Endothelial cell (in vitro differentiated cells): ENCODE data around the gene GALNT18. TPM values are rescaled to one million over a fixed set of nuclear protein-coding genes. Genes with fewer than 3 reads are reported as not detected.

Experiments used
- DNase-seq: peaks from one replicate; pipeline ENCODE4 v3.0.0; 2021; ENCODE audit warnings: low spot score
- H3K27ac Mint-ChIP-seq: one replicate; pipeline ENCODE4 v1.8.0; 2021; ENCODE audit warnings: mixed read lengths, inconsistent platforms; ENCODE audit not compliant: unreplicated experiment
- H3K27me3 Mint-ChIP-seq: one replicate; pipeline ENCODE4 v1.8.0; 2021; ENCODE audit warnings: mild to moderate bottlenecking, moderate library complexity, mixed read lengths, inconsistent platforms; ENCODE audit not compliant: unreplicated experiment
- H3K36me3 Mint-ChIP-seq: one replicate; pipeline ENCODE4 v1.8.0; 2021; ENCODE audit warnings: mild to moderate bottlenecking, low read depth, mixed read lengths, inconsistent platforms; ENCODE audit not compliant: unreplicated experiment
- H3K4me1 Mint-ChIP-seq: one replicate; pipeline ENCODE4 v1.8.0; 2021; ENCODE audit warnings: mild to moderate bottlenecking, mixed read lengths, inconsistent platforms; ENCODE audit not compliant: unreplicated experiment
- H3K4me3 Mint-ChIP-seq: one replicate; pipeline ENCODE4 v1.8.0; 2021; ENCODE audit warnings: mild to moderate bottlenecking, mixed read lengths, inconsistent platforms; ENCODE audit not compliant: unreplicated experiment
- H3K9me3 Mint-ChIP-seq: one replicate; pipeline ENCODE4 v1.8.0; 2021; ENCODE audit warnings: mixed read lengths, inconsistent platforms; ENCODE audit not compliant: unreplicated experiment
- total RNA-seq: library from RNA; stranded (reverse); fragmentation: NEBNext Ultra II Directional; extraction: Animal tissue kit (Norgen Biotek cat#: 25700); gene quantifications from one replicate; pipeline ENCODE4 v1.2.1, GENCODE V29; 2021; ENCODE audit not compliant: unreplicated experiment
- TF ChIP-seq, protein P1 (sequence below): fragments of 200-600 bp; sonication (generic); IDR thresholded peaks from one replicate; pipeline ENCODE4 v1.5.0; 2021; ENCODE audit warnings: antibody characterized with exemption; ENCODE audit not compliant: unreplicated experiment

The GALNT18 gene
- total RNA-seq, 1 donor from 2014 or later: 87.6 TPM

DNA sequence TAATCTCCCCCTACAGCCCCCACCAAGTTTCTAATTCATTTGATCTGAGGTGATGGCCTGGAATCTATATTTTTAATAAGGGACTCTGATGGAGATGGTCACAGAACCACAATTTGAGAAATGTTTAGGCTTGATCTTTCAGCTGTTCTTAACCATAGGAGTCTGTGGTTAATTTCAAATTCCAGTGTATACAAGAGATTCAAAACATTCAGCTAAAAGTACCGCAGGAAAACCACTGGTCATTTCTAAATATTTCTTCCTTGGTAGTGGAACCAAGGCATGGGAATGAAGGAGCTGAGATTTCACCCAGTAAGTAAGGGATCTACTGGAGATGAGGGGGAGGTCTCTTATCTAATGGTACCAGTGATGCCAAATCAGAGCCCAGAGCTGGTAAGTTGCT, 18.3 kb upstream of the GALNT18 start:
- H3K36me3 Mint-ChIP-seq: no peaks in the 10 kb centered on the region
- H3K4me3 Mint-ChIP-seq: no peak overlapping the region
- H3K9me3 Mint-ChIP-seq: no peaks in the 10 kb centered on the region
- no peaks in the 10 kb centered on the region for H3K27me3 Mint-ChIP-seq
- H3K27ac Mint-ChIP-seq: no peak overlapping the region
- peaks cover 13% of the 10 kb centered on the region for H3K4me1 Mint-ChIP-seq
- DNase-seq: no peak
- TF ChIP-seq, protein P1, sequence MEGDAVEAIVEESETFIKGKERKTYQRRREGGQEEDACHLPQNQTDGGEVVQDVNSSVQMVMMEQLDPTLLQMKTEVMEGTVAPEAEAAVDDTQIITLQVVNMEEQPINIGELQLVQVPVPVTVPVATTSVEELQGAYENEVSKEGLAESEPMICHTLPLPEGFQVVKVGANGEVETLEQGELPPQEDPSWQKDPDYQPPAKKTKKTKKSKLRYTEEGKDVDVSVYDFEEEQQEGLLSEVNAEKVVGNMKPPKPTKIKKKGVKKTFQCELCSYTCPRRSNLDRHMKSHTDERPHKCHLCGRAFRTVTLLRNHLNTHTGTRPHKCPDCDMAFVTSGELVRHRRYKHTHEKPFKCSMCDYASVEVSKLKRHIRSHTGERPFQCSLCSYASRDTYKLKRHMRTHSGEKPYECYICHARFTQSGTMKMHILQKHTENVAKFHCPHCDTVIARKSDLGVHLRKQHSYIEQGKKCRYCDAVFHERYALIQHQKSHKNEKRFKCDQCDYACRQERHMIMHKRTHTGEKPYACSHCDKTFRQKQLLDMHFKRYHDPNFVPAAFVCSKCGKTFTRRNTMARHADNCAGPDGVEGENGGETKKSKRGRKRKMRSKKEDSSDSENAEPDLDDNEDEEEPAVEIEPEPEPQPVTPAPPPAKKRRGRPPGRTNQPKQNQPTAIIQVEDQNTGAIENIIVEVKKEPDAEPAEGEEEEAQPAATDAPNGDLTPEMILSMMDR: no peak

DNA sequence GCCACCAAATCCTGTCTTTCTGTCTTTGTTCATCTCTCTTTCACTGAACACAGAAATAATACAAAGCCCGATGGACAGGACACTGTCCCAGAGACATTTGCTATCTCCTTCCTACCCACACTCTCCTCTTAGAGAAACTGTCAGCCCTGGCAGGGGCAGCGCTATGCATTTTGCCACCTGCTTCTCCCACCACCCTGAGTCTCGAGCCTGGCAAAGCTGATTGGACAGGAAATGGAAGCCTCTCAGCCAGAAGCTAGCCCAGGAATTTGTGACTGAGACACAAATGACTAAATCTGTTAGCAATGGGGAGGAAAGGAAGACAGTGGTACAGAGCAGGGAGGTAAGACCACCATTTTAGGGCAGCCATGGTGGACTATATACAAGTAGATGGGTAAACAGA, 14.9 kb upstream of the GALNT18 start:
- no peak overlapping the region for H3K27ac Mint-ChIP-seq
- DNase-seq: no peak
- no peaks in the 10 kb centered on the region for H3K27me3 Mint-ChIP-seq
- peaks cover 13% of the 10 kb centered on the region for H3K4me1 Mint-ChIP-seq
- H3K36me3 Mint-ChIP-seq: no peaks in the 10 kb centered on the region
- H3K4me3 Mint-ChIP-seq: no peak overlapping the region
- TF ChIP-seq, protein P1: no peak
- H3K9me3 Mint-ChIP-seq: no peaks in the 10 kb centered on the region

DNA sequence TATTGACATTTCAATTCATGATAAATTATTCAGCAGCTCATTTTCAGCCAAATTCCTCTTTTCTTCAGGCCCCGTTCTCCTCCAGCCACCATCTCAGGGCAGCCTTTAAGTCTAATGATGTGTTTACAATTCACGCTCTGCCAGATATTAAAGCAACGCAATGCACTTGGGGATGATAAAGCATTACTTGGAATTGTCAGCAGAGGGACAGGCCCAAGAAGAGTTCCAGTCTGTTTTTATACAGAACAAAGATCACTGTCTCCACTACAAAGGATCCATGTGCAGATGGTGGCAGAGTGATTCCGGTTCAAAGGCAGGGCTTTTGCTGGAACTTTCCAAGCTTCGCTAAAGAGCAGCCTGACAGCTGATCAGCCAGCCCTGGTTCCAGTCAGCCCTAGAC, 13.6 kb upstream of the GALNT18 start:
- H3K4me1 Mint-ChIP-seq: peaks cover 3% of the 10 kb centered on the region

DNA sequence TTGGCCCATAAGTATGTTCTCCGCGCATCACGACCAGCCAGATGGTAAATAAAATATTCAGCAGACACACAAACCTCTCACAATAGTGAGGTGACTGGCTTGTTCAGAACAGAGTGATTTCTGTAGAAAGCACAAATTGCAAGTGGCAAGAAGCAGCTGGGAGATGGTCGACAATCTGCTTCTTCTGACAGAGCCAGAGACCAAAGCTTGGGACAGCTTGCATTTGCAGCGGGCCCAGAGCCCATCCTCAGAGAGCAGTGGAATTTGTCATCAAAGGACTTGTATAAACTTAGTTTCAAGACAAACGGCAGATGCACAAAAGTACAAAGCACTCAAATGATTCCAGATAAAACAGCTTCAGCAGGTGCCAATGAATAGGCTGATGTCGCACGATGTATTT, 7.6 kb upstream of the GALNT18 start:
- TF ChIP-seq, protein P1: no peak
- Mint-ChIP-seq H3K27me3 (no peaks in the 10 kb centered on the region), H3K9me3 (no peaks in the 10 kb centered on the region), H3K4me3 (no peak overlapping the region), H3K4me1 (no peaks in the 10 kb centered on the region), H3K27ac (no peak overlapping the region), H3K36me3 (no peaks in the 10 kb centered on the region)
- no peak for DNase-seq

More for the DNA sequence above, 13.6 kb upstream of the GALNT18 start:
- Mint-ChIP-seq H3K9me3 (no peaks in the 10 kb centered on the region), H3K4me3 (no peak overlapping the region), H3K36me3 (no peaks in the 10 kb centered on the region), H3K27me3 (no peaks in the 10 kb centered on the region), H3K27ac (no peak overlapping the region)
- TF ChIP-seq, protein P1: peak; percentile 13
- DNase-seq: no peak

DNA sequence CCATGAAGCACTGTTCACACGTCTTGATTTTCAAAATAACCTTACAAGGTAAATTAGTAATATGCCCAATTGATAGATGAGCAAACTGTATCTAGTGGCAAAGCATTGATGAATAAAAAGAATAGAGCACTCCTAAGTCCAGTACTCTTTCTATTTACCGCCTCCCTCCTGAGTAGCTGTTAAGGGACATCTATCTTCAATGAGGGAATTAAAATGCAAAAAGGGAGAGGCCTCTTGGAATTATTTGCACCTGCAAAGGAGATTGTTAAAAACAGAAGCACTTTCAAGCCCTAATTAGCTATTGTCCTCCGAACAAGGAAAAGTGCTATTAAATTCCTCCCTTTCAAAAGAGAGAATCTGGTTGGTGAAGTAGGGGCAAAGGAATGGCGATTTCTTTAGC, 6.8 kb upstream of the GALNT18 start:
- Mint-ChIP-seq H3K27me3 (no peaks in the 10 kb centered on the region), H3K4me3 (no peak overlapping the region), H3K36me3 (no peaks in the 10 kb centered on the region), H3K27ac (no peak overlapping the region), H3K9me3 (no peaks in the 10 kb centered on the region), H3K4me1 (no peaks in the 10 kb centered on the region)
- TF ChIP-seq, protein P1: no peak
- no peak for DNase-seq
